HepG2 (cell line): Measurements from ENCODE around the gene HSCB. TPM values are rescaled to one million over a fixed set of nuclear protein-coding genes. Genes with fewer than 3 reads are reported as not detected.

Experiments
- ATF3 ChIP-seq: sonication (generic); formaldehyde crosslinking; IDR thresholded peaks from 2 replicates; pipeline ENCODE4 v1.4.0; 2020; ENCODE audit warnings: missing genetic modification reagents
- CHD4 ChIP-seq: fragments of 200-600 bp; sonication (generic); IDR thresholded peaks from 2 replicates; pipeline ENCODE4 v1.7.0; 2017; ENCODE audit warnings: mild to moderate bottlenecking, low read length, borderline replicate concordance
- HDAC1 ChIP-seq: sonication (generic); formaldehyde crosslinking; IDR thresholded peaks from 2 replicates; pipeline ENCODE4 v1.5.1; 2020; ENCODE audit warnings: mild to moderate bottlenecking, missing genetic modification reagents
- NCOA2 ChIP-seq: sonication (generic); formaldehyde crosslinking; IDR thresholded peaks from 2 replicates; pipeline ENCODE4 v1.8.0; 2022; ENCODE audit warnings: inconsistent platforms
- POGZ ChIP-seq: sonication (generic); formaldehyde crosslinking; IDR thresholded peaks from 2 replicates; pipeline ENCODE4 v1.4.0; 2020; ENCODE audit warnings: mild to moderate bottlenecking, missing genetic modification reagents
- RARG ChIP-seq: sonication (generic); formaldehyde crosslinking; IDR thresholded peaks from 2 replicates; pipeline ENCODE4 v1.4.0; 2020; ENCODE audit warnings: low read depth, mild to moderate bottlenecking, missing genetic modification reagents
- RCOR2 ChIP-seq: IDR thresholded peaks from 2 replicates; pipeline ENCODE4 v1.6.1; 2016; ENCODE audit warnings: missing biosample characterization, missing genetic modification reagents
- REL ChIP-seq: sonication (generic); formaldehyde crosslinking; conservative IDR thresholded peaks from 2 replicates; pipeline ENCODE4 v1.8.0; 2022; ENCODE audit warnings: mild to moderate bottlenecking, missing genetic modification reagents, moderate library complexity
- RFX1 ChIP-seq: fragments of 450-650 bp; IDR thresholded peaks from 2 replicates; pipeline ENCODE4 v1.6.1; 2017
- SNAPC4 ChIP-seq: sonication (generic); formaldehyde crosslinking; IDR thresholded peaks from 2 replicates; pipeline ENCODE4 v1.4.0; 2020; ENCODE audit warnings: mild to moderate bottlenecking, missing genetic modification reagents
- TGIF2 ChIP-seq: IDR thresholded peaks from 2 replicates; pipeline ENCODE4 v1.6.1; 2016; ENCODE audit warnings: control low read depth, missing compliant biosample characterization
- ZMYM2 ChIP-seq: sonication (generic); formaldehyde crosslinking; IDR thresholded peaks from 2 replicates; pipeline ENCODE4 v1.8.0; 2022; ENCODE audit warnings: mild to moderate bottlenecking, missing genetic modification reagents
- ZMYM3 ChIP-seq: sonication (generic); formaldehyde crosslinking; IDR thresholded peaks from 2 replicates; pipeline ENCODE4 v1.5.1; 2020; ENCODE audit warnings: mild to moderate bottlenecking, missing genetic modification reagents
- ZNF20 ChIP-seq: sonication (generic); formaldehyde crosslinking; IDR thresholded peaks from 2 replicates; pipeline ENCODE4 v1.4.0; 2020; ENCODE audit warnings: mild to moderate bottlenecking, moderate library complexity, missing genetic modification reagents
- ZNF430 ChIP-seq: sonication (generic); formaldehyde crosslinking; IDR thresholded peaks from 2 replicates; pipeline ENCODE4 v1.9.0; 2021; ENCODE audit warnings: mild to moderate bottlenecking, missing genetic modification reagents
- ZNF484 ChIP-seq: sonication (generic); formaldehyde crosslinking; IDR thresholded peaks from 2 replicates; pipeline ENCODE4 v1.5.1; 2020; ENCODE audit warnings: mild to moderate bottlenecking, low read depth, missing genetic modification reagents, borderline replicate concordance
- ZNF619 ChIP-seq: sonication (generic); formaldehyde crosslinking; IDR thresholded peaks from 2 replicates; pipeline ENCODE4 v1.4.0; 2020; ENCODE audit warnings: mild to moderate bottlenecking, missing genetic modification reagents
- ZNF746 ChIP-seq: sonication (generic); formaldehyde crosslinking; IDR thresholded peaks from 2 replicates; pipeline ENCODE4 v1.8.0; 2022; ENCODE audit warnings: mild to moderate bottlenecking, missing genetic modification reagents
- ZNF749 ChIP-seq: sonication (generic); formaldehyde crosslinking; IDR thresholded peaks from 2 replicates; pipeline ENCODE4 v1.8.0; 2022; ENCODE audit warnings: mild to moderate bottlenecking, missing genetic modification reagents, moderate library complexity, borderline replicate concordance
- ZNF761 ChIP-seq: sonication (generic); formaldehyde crosslinking; conservative IDR thresholded peaks from 2 replicates; pipeline ENCODE4 v1.4.0; 2020; ENCODE audit warnings: mild to moderate bottlenecking, missing genetic modification reagents
- ZNF772 ChIP-seq: sonication (generic); formaldehyde crosslinking; IDR thresholded peaks from 2 replicates; pipeline ENCODE4 v1.5.0; 2020; ENCODE audit warnings: mild to moderate bottlenecking, missing genetic modification reagents
- ZNF781 ChIP-seq: sonication (generic); formaldehyde crosslinking; IDR thresholded peaks from 2 replicates; pipeline ENCODE4 v1.5.1; 2020; ENCODE audit warnings: borderline replicate concordance, mild to moderate bottlenecking, missing genetic modification reagents; ENCODE audit errors: not compliant biosample characterization
- ZNF788 ChIP-seq: sonication (generic); formaldehyde crosslinking; IDR thresholded peaks from 2 replicates; pipeline ENCODE4 v1.5.0; 2020; ENCODE audit warnings: mild to moderate bottlenecking, missing genetic modification reagents, borderline replicate concordance
- ZSCAN31 ChIP-seq: sonication (generic); formaldehyde crosslinking; IDR thresholded peaks from 2 replicates; pipeline ENCODE4 v1.5.0; 2020; ENCODE audit warnings: low read depth, mild to moderate bottlenecking, missing genetic modification reagents
- polyA plus RNA-seq, 8 experiments: library from polyadenylated mRNA; depleted of rRNA in 3 of 8; stranded (reverse) in 7 of 8; unstranded in 1 of 8; fragments of >200 nt; fragmentation: Illumina TruSeq in 4 of 8; extraction: Trizol in 4 of 8; gene quantifications; 2 replicates each; pipeline versions ENCODE4 v1.2.1 to v1.2.3, GENCODE V29; 2011 to 2016; ENCODE audit warnings: low read depth in 4 of 8, missing spikeins in 1 of 8, mixed read lengths in 1 of 8; ENCODE audit not compliant: insufficient read depth in 1 of 8
- total RNA-seq, 5 experiments: library from RNA; depleted of rRNA; stranded (reverse); fragments of >200 nt; fragmentation: Illumina TruSeq; extraction: Trizol; gene quantifications; 2 replicates each; pipeline ENCODE4 v1.2.3, GENCODE V29; 2016; ENCODE audit warnings: low read depth in 1 of 5
- TF ChIP-seq, protein P1 (sequence below): sonication (generic); formaldehyde crosslinking; IDR thresholded peaks from 2 replicates; pipeline ENCODE4 v1.5.1; 2020; ENCODE audit warnings: mild to moderate bottlenecking, missing genetic modification reagents, borderline replicate concordance

Gene HSCB
- total and polyA plus RNA-seq, 2 of the 13 experiments (the other 11 are each of a cell fraction or from before 2014, with no cell fraction given) = 15.4 to 20.9 TPM

DNA sequence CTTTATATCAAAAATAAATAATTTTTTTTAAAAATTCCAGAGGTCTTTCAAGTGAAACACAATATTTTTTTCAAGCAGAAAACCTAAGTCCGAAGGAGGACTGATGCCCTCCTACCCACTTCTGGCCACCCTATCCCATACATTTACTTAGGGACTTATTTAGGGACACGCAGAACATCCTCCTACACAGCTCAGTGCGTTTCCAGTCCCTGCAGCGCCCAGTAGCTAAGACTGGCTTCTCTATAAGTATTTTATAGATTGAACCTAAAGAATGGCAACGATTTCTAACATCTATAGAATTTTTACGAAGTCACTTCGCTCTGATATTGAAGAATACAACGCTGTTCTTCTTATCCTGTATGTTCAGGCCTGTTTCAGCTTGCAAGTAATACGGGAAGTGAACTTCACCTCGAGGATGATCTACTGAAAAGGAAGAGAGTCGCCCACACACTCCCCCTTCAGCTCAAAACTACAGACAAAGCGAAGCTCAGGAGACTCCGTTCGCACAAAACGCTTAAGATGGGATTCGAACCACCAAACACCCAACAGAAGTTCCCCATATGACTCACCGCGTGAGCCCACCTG, 547 bp upstream of the HSCB start (continued):
- TF ChIP-seq, protein P1, sequence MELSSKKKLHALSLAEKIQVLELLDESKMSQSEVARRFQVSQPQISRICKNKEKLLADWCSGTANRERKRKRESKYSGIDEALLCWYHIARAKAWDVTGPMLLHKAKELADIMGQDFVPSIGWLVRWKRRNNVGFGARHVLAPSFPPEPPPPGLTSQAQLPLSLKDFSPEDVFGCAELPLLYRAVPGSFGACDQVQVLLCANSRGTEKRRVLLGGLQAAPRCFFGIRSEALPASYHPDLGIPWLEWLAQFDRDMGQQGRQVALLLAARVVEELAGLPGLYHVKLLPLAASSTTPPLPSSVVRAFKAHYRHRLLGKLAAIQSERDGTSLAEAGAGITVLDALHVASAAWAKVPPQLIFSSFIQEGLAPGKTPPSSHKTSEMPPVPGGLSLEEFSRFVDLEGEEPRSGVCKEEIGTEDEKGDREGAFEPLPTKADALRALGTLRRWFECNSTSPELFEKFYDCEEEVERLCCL (CRISPR knock-in tag) = no peak
- 0 out of 2 replicates have a peak, but pooled peaks have one; percentile 40 for TF ChIP-seq ZNF772 (CRISPR knock-in tag)
- TF ChIP-seq ZNF746 (CRISPR knock-in tag) = no peak
- 0 out of 2 replicates have a peak, but pooled peaks have one; percentile 12 for TF ChIP-seq ZNF20 (CRISPR knock-in tag)
- TF ChIP-seq ZMYM2 (CRISPR knock-in tag) = peak; percentile 76; the same call in 1 of the 2 replicates
- 0 out of 2 replicates have a peak, but pooled peaks have one; percentile 31 for TF ChIP-seq SNAPC4
- no peak for TF ChIP-seq ZNF484 (CRISPR knock-in tag)
- TF ChIP-seq ZNF788 = 0 out of 2 replicates have a peak, but pooled peaks have one; percentile 37
- peak; percentile 59; the same call in 1 of the 2 replicates for TF ChIP-seq POGZ (CRISPR knock-in tag)
- TF ChIP-seq ATF3 (CRISPR knock-in tag) = peak; percentile 89
- peak; percentile 65 for TF ChIP-seq ZMYM3
- TF ChIP-seq RARG (CRISPR knock-in tag) = no peak
- TF ChIP-seq REL = no peak
- 0 out of 2 replicates have a peak, but pooled peaks have one; percentile 11 for TF ChIP-seq TGIF2 (CRISPR knock-in tag)
- TF ChIP-seq ZNF761 (CRISPR knock-in tag) = 0 out of 2 replicates have a peak, but pooled peaks have one; percentile 25
- TF ChIP-seq ZSCAN31 = peak; percentile 24; the same call in 1 of the 2 replicates
- TF ChIP-seq ZNF749 (CRISPR knock-in tag) = peak; percentile 60; the same call in 1 of the 2 replicates
- TF ChIP-seq ZNF781 (CRISPR knock-in tag) = peak; percentile 15
- TF ChIP-seq ZNF430 (CRISPR knock-in tag) = 0 out of 2 replicates have a peak, but pooled peaks have one; percentile 44
- no peak for TF ChIP-seq CHD4
- TF ChIP-seq HDAC1 = no peak
- no peak for TF ChIP-seq RFX1
- 0 out of 2 replicates have a peak, but pooled peaks have one; percentile 25 for TF ChIP-seq NCOA2 (CRISPR knock-in tag)
- TF ChIP-seq RCOR2 = peak; percentile 58; the same call in 1 of the 2 replicates
- 0 out of 2 replicates have a peak, but pooled peaks have one; percentile 4 for TF ChIP-seq ZNF619 (CRISPR knock-in tag)
